OCI-LY7 (cell line): ENCODE results near the gene CFAP92. TPM values are rescaled to one million over a fixed set of nuclear protein-coding genes. Genes with fewer than 3 reads are reported as not detected.

ENCODE experiments used
- BruUV-seq: library from RNA; stranded (reverse); fragments of 400-500 nt; replicated peaks from 2 replicates; lab custom pipeline; 2021; lab: Mats Ljungman, UMichigan
- CTCF ChIA-PET: fragments of 300-600 bp; sonication (Branson Sonifier 250); formaldehyde crosslinking; loops from one replicate; lab custom pipeline; 2022; ENCODE audit warnings: antibody characterized with exemption; ENCODE audit not compliant: unreplicated experiment; lab: Charles Lee
- POLR2A ChIA-PET: fragments of 300-600 bp; sonication (Branson Sonifier 250); formaldehyde crosslinking; loops from one replicate; lab custom pipeline; 2022; ENCODE audit warnings: antibody characterized with exemption; lab: Charles Lee
- DNase-seq: peaks from one replicate; pipeline ENCODE4 v3.0.0-alpha.2; 2015; ENCODE audit warnings: low spot score
- H2AFZ ChIP-seq: fragments of 200-600 bp; sonication (generic), shearing (Covaris generic); 2 replicates; pipeline ENCODE4 v1.6.1; 2014; ENCODE audit warnings: mild to moderate bottlenecking, antibody characterized with exemption, low read length, moderate library complexity
- H3K27ac ChIP-seq: fragments of 200-600 bp; sonication (generic); 2 replicates; pipeline ENCODE4 v1.5.1; 2014; ENCODE audit warnings: mixed run types, low read depth, mild to moderate bottlenecking, moderate library complexity, low read length, inconsistent platforms; ENCODE audit not compliant: poor library complexity, severe bottlenecking
- H3K36me3 ChIP-seq: fragments of 200-600 bp; sonication (generic); 2 replicates; pipeline ENCODE4 v1.6.1; 2014; ENCODE audit warnings: mild to moderate bottlenecking, antibody characterized with exemption, low read length, moderate library complexity, mixed read lengths; ENCODE audit not compliant: insufficient read depth
- H3K4me1 ChIP-seq: fragments of 200-600 bp; sonication (generic); 2 replicates; pipeline ENCODE4 v1.5.1; 2014; ENCODE audit warnings: mild to moderate bottlenecking, low read length; ENCODE audit not compliant: insufficient read depth, poor library complexity, severe bottlenecking
- H3K4me2 ChIP-seq: fragments of 200-600 bp; sonication (generic); 2 replicates; pipeline ENCODE4 v1.6.1; 2014; ENCODE audit warnings: mild to moderate bottlenecking, low read length
- H3K4me3 ChIP-seq: fragments of 200-600 bp; sonication (generic); 2 replicates; pipeline ENCODE4 v1.5.1; 2014; ENCODE audit warnings: mild to moderate bottlenecking, low read depth, low read length; ENCODE audit not compliant: poor library complexity, severe bottlenecking
- H3K79me2 ChIP-seq: fragments of 200-600 bp; sonication (generic); 2 replicates; pipeline ENCODE4 v1.6.1; 2016; ENCODE audit warnings: low read depth, mild to moderate bottlenecking, low read length, moderate library complexity, mixed read lengths; ENCODE audit not compliant: insufficient read depth
- H3K9me2 ChIP-seq: fragments of 200-600 bp; sonication (generic); 2 replicates; pipeline ENCODE4 v1.6.1; 2016; ENCODE audit warnings: mild to moderate bottlenecking, low read length, mixed read lengths; ENCODE audit not compliant: insufficient read depth
- H3K9me3 ChIP-seq: fragments of 200-600 bp; sonication (generic); 2 replicates; pipeline ENCODE4 v1.6.1; 2014; ENCODE audit warnings: mild to moderate bottlenecking, mixed run types, low read length, mixed read lengths
- H4K20me1 ChIP-seq: fragments of 200-600 bp; sonication (generic); 2 replicates; pipeline ENCODE4 v1.6.1; 2014; ENCODE audit warnings: mild to moderate bottlenecking, antibody characterized with exemption, low read length, moderate library complexity, mixed read lengths; ENCODE audit not compliant: insufficient read depth
- CTCF ChIP-seq: fragments of 200-600 bp; sonication (generic); conservative IDR thresholded peaks from 2 replicates; pipeline ENCODE4 v1.5.1; 2014; ENCODE audit warnings: mild to moderate bottlenecking, antibody characterized with exemption, low read length, moderate library complexity, mixed read lengths
- EZH2phosphoT487 ChIP-seq: fragments of 200-600 bp; sonication (generic); IDR thresholded peaks from 2 replicates; pipeline ENCODE4 v1.6.1; 2018; ENCODE audit warnings: low read depth, borderline replicate concordance, mild to moderate bottlenecking, mixed run types, antibody characterized with exemption, low read length, moderate library complexity, mixed read lengths
- intact Hi-C: fragments of 100-400 bp; cut with micrococcal nuclease; formaldehyde crosslinking; loops from one replicate; pipeline ENCODE4 v1.10.0; 2022; ENCODE audit not compliant: unreplicated experiment
- small RNA-seq: library from RNA; depleted of rRNA; stranded (forward); fragments of <200 nt; gene quantifications from one replicate; pipeline ENCODE3, GENCODE V24; 2014
- total RNA-seq, 2 experiments: library from RNA; depleted of rRNA in 1 of 2; stranded (reverse); fragments of >200 nt in 1 of 2; shearing (Covaris generic) in 1 of 2; gene quantifications; 2 replicates each; pipeline ENCODE4 v1.2.3, GENCODE V29; 2014 to 2022

CFAP92 gene
- total RNA-seq, 2 experiments from 2014 or later: 0.08 to 0.66 TPM

GRCh38 chr3:128861491-128861890, 132.4 kb downstream of the CFAP92 start:
- H3K36me3 ChIP-seq: peaks cover 13% of the 10 kb centered on the region
- H3K9me3 ChIP-seq: peaks cover 18% of the 10 kb centered on the region; the same call in 1 of the 2 replicates
- no peak for DNase-seq
- POLR2A ChIA-PET: no interaction called here
- no peak overlapping the region for H3K27ac ChIP-seq
- no peaks in the 10 kb centered on the region for H3K9me2 ChIP-seq
- no peak overlapping the region for H2AFZ ChIP-seq
- no TSS peak for BruUV-seq
- no peaks in the 10 kb centered on the region for H4K20me1 ChIP-seq
- CTCF ChIA-PET: no interaction called here
- TF ChIP-seq EZH2phosphoT487 (no peak), CTCF (no peak)
- H3K4me3 ChIP-seq: no peak overlapping the region
- H3K79me2 ChIP-seq: no peaks in the 10 kb centered on the region
- H3K4me2 ChIP-seq: no peak overlapping the region
- intact Hi-C loops: no loop called here
- H3K4me1 ChIP-seq: no peaks in the 10 kb centered on the region

Small RNA genes lying within 50 kb of the gene (small RNA-seq; reads per million reads assigned to genes)
- not detected for gene AC112484.4

Other genes starting within 250 kb of the CFAP92 start
- gene ACAD9, start 114.5 kb downstream of the CFAP92 start, total RNA-seq (2014; rRNA removed; shearing (Covaris generic)): 88.5 and 93.7 TPM in 2 replicates
- 56.8 and 69.5 TPM in 2 replicates for gene ACAD9, start 114.5 kb downstream of the CFAP92 start, total RNA-seq (2022)
- gene EFCC1, start 7.2 kb upstream of the CFAP92 start, total RNA-seq (2014; rRNA removed; shearing (Covaris generic)): not detected in 2 replicates
- gene EFCC1, start 7.2 kb upstream of the CFAP92 start, total RNA-seq (2022): not detected in 2 replicates
- gene GP9, start 66.7 kb upstream of the CFAP92 start, total RNA-seq (2014; rRNA removed; shearing (Covaris generic)): not detected in 2 replicates
- not detected in 2 replicates for gene GP9, start 66.7 kb upstream of the CFAP92 start, total RNA-seq (2022)
- 11.6 and 12.5 TPM in 2 replicates for gene RAB43, start 127.7 kb upstream of the CFAP92 start, total RNA-seq (2014; rRNA removed; shearing (Covaris generic))
- 10.4 and 14.1 TPM in 2 replicates for gene RAB43, start 127.7 kb upstream of the CFAP92 start, total RNA-seq (2022)
- gene ISY1, start 167.0 kb upstream of the CFAP92 start, total RNA-seq (2014; rRNA removed; shearing (Covaris generic)): 34.5 and 40.3 TPM in 2 replicates
- 54.9 and 62.1 TPM in 2 replicates for gene ISY1, start 167.0 kb upstream of the CFAP92 start, total RNA-seq (2022)
- 336 and 350 TPM in 2 replicates for gene CNBP, start 189.8 kb upstream of the CFAP92 start, total RNA-seq (2014; rRNA removed; shearing (Covaris generic))
- gene CNBP, start 189.8 kb upstream of the CFAP92 start, total RNA-seq (2022): 322 and 324 TPM in 2 replicates